Gastrocnemius medialis (tissue), 4 donors: ENCODE measurements around the gene ARRB1. TPM values are rescaled to one million over a fixed set of nuclear protein-coding genes. Genes with fewer than 3 reads are reported as not detected.

Experiments used
- ATAC-seq, 2 donors: fragments of 150-250 bp; one replicate each; pipeline ENCODE4 v1.9.1; 2016
- DNase-seq, 2 donors: peaks; one replicate each; pipeline ENCODE4 v3.0.0-alpha.2; 2019
- H3K27ac ChIP-seq, 4 donors: fragments of 200-600 bp; sonication (generic); 1 replicate in 1 of 4; 2 replicates in 3 of 4; pipeline ENCODE4 v1.5.1; 2016 to 2018; ENCODE audit warnings: mild to moderate bottlenecking in 2 of 4, moderate library complexity in 1 of 4
- H3K27me3 ChIP-seq, 3 donors: fragments of 200-600 bp; sonication (generic) in 2 of 3; 1 replicate in 1 of 3; 2 replicates in 2 of 3; pipeline versions ENCODE4 v1.5.1 to v1.6.0; 2016 to 2019; ENCODE audit warnings: mild to moderate bottlenecking in 1 of 3, moderate library complexity in 1 of 3
- H3K36me3 ChIP-seq, 2 donors: fragments of 200-600 bp; sonication (generic) in 1 of 2; one replicate each; pipeline ENCODE4 v1.5.1; 2017 to 2018
- H3K4me1 ChIP-seq, 2 donors: fragments of 200-600 bp; sonication (generic) in 1 of 2; one replicate each; pipeline ENCODE4 v1.5.1; 2016 to 2017; ENCODE audit warnings: mild to moderate bottlenecking in 2 of 2
- H3K4me3 ChIP-seq, 4 donors: fragments of 200-600 bp; sonication (generic) in 3 of 4; 1 replicate in 1 of 4; 2 replicates in 3 of 4; pipeline ENCODE4 v1.5.1; 2016 to 2019; ENCODE audit warnings: mild to moderate bottlenecking in 2 of 4
- H3K9me3 ChIP-seq, 3 donors: fragments of 200-600 bp; sonication (generic) in 2 of 3; 1 replicate in 1 of 3; 2 replicates in 2 of 3; pipeline ENCODE4 v1.5.1; 2016 to 2019
- CTCF ChIP-seq, 5 experiments: fragments of 450-650 bp in 3 of 5; fragments of 200-600 bp in 2 of 5; sonication (generic) in 2 of 5; IDR thresholded peaks in 4 of 5; conservative IDR thresholded peaks in 1 of 5; 1 replicate in 4 of 5; 2 replicates in 1 of 5; pipeline ENCODE4 v1.5.1; 2016 to 2019; ENCODE audit warnings: antibody characterized with exemption in 5 of 5, mild to moderate bottlenecking in 3 of 5, moderate library complexity in 3 of 5
- POLR2A ChIP-seq, 2 donors: fragments of 450-650 bp; IDR thresholded peaks; one replicate each; pipeline ENCODE4 v1.6.1; 2017; ENCODE audit warnings: antibody characterized with exemption in 2 of 2, mild to moderate bottlenecking in 2 of 2, moderate library complexity in 2 of 2
- in situ Hi-C, 4 donors: fragments of 200-750 bp; cut with MboI; loops; one replicate each; pipeline versions ENCODE4 v1.15.0 to v1.8.0; 2017; ENCODE audit warnings: low sequenced_read_pairs in 4 of 4
- intact Hi-C: fragments of 100-400 bp; cut with DNase I; formaldehyde crosslinking; loops from one replicate; pipeline ENCODE4 v1.15.1; 2023; ENCODE audit warnings: low total_unique reads
- total RNA-seq, 4 donors: library from RNA; depleted of rRNA; stranded (reverse); fragments of >200 nt; gene quantifications; one replicate each; pipeline versions ENCODE4 v1.1.0 to v1.2.3, GENCODE V29; 2016

Gene ARRB1
- total RNA-seq, 4 donors from 2014 or later, result 4.3 to 11.8 (median 5.4) TPM

GRCh38 chr11:75242722-75243600 is 108.5 kb downstream of the ARRB1 start:
- no peak for DNase-seq
- Histone ChIP-seq H3K27ac (no peak overlapping the region), H3K4me3 (no peak overlapping the region), H3K27me3 (peaks cover 27 to 28% (median 27%) of the 10 kb centered on the region in 3 donors), H3K36me3 (no peaks in the 10 kb centered on the region), H3K9me3 (no peaks in the 10 kb centered on the region), H3K4me1 (peaks cover 0 to 6% of the 10 kb centered on the region in 2 donors)
- intact Hi-C loops, result loop anchor here (5.0 kb wide), 1 partner anchor 221 kb away; no protein-coding TSS in a partner anchor
- TF ChIP-seq POLR2A (IDR thresholded peaks at IDR 0.05), result no peak
- TF ChIP-seq CTCF (IDR thresholded peaks at IDR 0.05 in 4 of 5, conservative IDR thresholded peaks at IDR 0.05 in 1 of 5), result no peak
- in situ Hi-C loops, result loop anchor here (10.0 to 25.0 kb wide), 3 partner anchors 218 to 318 kb away; partner anchors contain the start of genes SPCS2 (in 1 of the 4) and XRRA1 (in 1 of the 4)
- no peak for ATAC-seq

GRCh38 chr11:75241906-75242644 is 109.4 kb downstream of the ARRB1 start:
- Histone ChIP-seq H3K4me1 (peaks cover 0 to 6% of the 10 kb centered on the region in 2 donors), H3K27me3 (peaks cover 27 to 28% (median 27%) of the 10 kb centered on the region in 3 donors), H3K27ac (no peak overlapping the region), H3K36me3 (no peaks in the 10 kb centered on the region), H3K4me3 (peak overlapping the region in 3 of 4 donors; percentile 35 to 46 (median 43)), H3K9me3 (no peaks in the 10 kb centered on the region)
- ATAC-seq (peak in 1 of 2 donors; percentile 11), DNase-seq (no peak)
- intact Hi-C loops (loop anchor here (1.0 to 5.0 kb wide), 2 partner anchors 220 to 313 kb away; no protein-coding TSS in a partner anchor), in situ Hi-C loops (loop anchor here (10.0 to 25.0 kb wide), 3 partner anchors 217 to 317 kb away; partner anchors contain the start of genes SPCS2 (in 1 of the 4) and XRRA1 (in 1 of the 4))
- TF ChIP-seq CTCF (IDR thresholded peaks at IDR 0.05 in 4 of 5, conservative IDR thresholded peaks at IDR 0.05 in 1 of 5) (peak in 1 of 5 experiments; percentile 5), POLR2A (IDR thresholded peaks at IDR 0.05) (no peak)

- Histone ChIP-seq H3K4me3 (peak overlapping the region in 3 of 4 donors; percentile 35 to 46 (median 43)), H3K36me3 (no peaks in the 10 kb centered on the region), H3K27me3 (peaks cover 27 to 28% (median 27%) of the 10 kb centered on the region in 3 donors), H3K27ac (no peak overlapping the region), H3K4me1 (peaks cover 0 to 6% of the 10 kb centered on the region in 2 donors), H3K9me3 (no peaks in the 10 kb centered on the region)
- ATAC-seq (peak; percentile 94 to 95), DNase-seq (peak; percentile 23 to 61)
- TF ChIP-seq POLR2A (IDR thresholded peaks at IDR 0.05) (no peak), CTCF (IDR thresholded peaks at IDR 0.05 in 4 of 5, conservative IDR thresholded peaks at IDR 0.05 in 1 of 5) (peak in 4 of 5 experiments; percentile 89 to 99 (median 94))
- intact Hi-C loops, result loop anchor here (1.0 to 5.0 kb wide), 2 partner anchors 219 to 312 kb away; no protein-coding TSS in a partner anchor
- in situ Hi-C loops, result loop anchor here (10.0 to 25.0 kb wide), 3 partner anchors 216 to 316 kb away; partner anchors contain the start of genes SPCS2 (in 1 of the 4) and XRRA1 (in 1 of the 4)
Observed at GRCh38 chr11:75241036-75241905, 110.2 kb downstream of the ARRB1 start.
